Measurements from ENCODE around the gene NAXD. TPM values are rescaled to one million over a fixed set of nuclear protein-coding genes. Genes with fewer than 3 reads are reported as not detected.
"Not testable (repeated sequence)": the region's sequence is repeated elsewhere in the genome, so short reads cannot be mapped to it uniquely, and the experiment has no call there.

Gene NAXD
- polyA plus RNA-seq, 4 donors = 30.1 to 59.3 (median 36.9) TPM

GRCh38 chr13:110605132-110605531, 10.2 kb upstream of the NAXD start:
- FAIRE-seq (no peak), DNase-seq (no peak)
- H3K9me3 ChIP-seq (ENCODE audit: control insufficient read depth in 2 of 2, insufficient read depth in 1 of 2, low read depth in 1 of 2, low read length in 1 of 2) = no peaks in the 10 kb centered on the region
- H3K27me3 ChIP-seq (ENCODE audit: control insufficient read depth in 3 of 3, insufficient read depth in 3 of 3, low read length in 3 of 3) = no peaks in the 10 kb centered on the region
- no peak overlapping the region for H3K4me3 ChIP-seq (ENCODE audit: low read depth in 1 of 3, low read length in 3 of 3)
- H3K4me1 ChIP-seq (ENCODE audit: control insufficient read depth in 3 of 3, insufficient read depth in 2 of 3, low read depth in 1 of 3, low read length in 2 of 3) = no peaks in the 10 kb centered on the region
- no peaks in the 10 kb centered on the region for H3K36me3 ChIP-seq (ENCODE audit: control insufficient read depth in 3 of 3, insufficient read depth in 2 of 3, low read depth in 1 of 3, low read length in 3 of 3)
- no peak overlapping the region for H3K27ac ChIP-seq (ENCODE audit: low read depth in 1 of 3, low read length in 2 of 3)
- WGBS, 3 donors = 95 to 98% (median 95%) methylated on average over 6 of the region's 6 CpGs

GRCh38 chr13:110606281-110606680, 9.1 kb upstream of the NAXD start:
- H3K4me3 ChIP-seq (ENCODE audit: low read depth in 1 of 3, low read length in 3 of 3); H3K4me1 ChIP-seq (ENCODE audit: control insufficient read depth in 3 of 3, insufficient read depth in 2 of 3, low read depth in 1 of 3, low read length in 2 of 3); H3K27ac ChIP-seq (ENCODE audit: low read depth in 1 of 3, low read length in 2 of 3); H3K27me3 ChIP-seq (ENCODE audit: control insufficient read depth in 3 of 3, insufficient read depth in 3 of 3, low read length in 3 of 3); H3K36me3 ChIP-seq (ENCODE audit: control insufficient read depth in 3 of 3, insufficient read depth in 2 of 3, low read depth in 1 of 3, low read length in 3 of 3); H3K9me3 ChIP-seq (ENCODE audit: control insufficient read depth in 2 of 2, insufficient read depth in 1 of 2, low read depth in 1 of 2, low read length in 1 of 2); FAIRE-seq; DNase-seq: not testable (repeated sequence)
- WGBS, 3 donors = 94 to 100% (median 96%) methylated on average over 2 to 30 of the region's 33 CpGs

GRCh38 chr13:110607675-110608224, 7.6 kb upstream of the NAXD start:
- no peak for FAIRE-seq
- no peak for DNase-seq
- H3K27ac ChIP-seq (ENCODE audit: low read depth in 1 of 3, low read length in 2 of 3) = no peak overlapping the region
- H3K4me1 ChIP-seq (ENCODE audit: control insufficient read depth in 3 of 3, insufficient read depth in 2 of 3, low read depth in 1 of 3, low read length in 2 of 3) = no peaks in the 10 kb centered on the region
- no peak overlapping the region for H3K4me3 ChIP-seq (ENCODE audit: low read depth in 1 of 3, low read length in 3 of 3)
- WGBS, 3 donors = 72 to 80% (median 74%) methylated on average over 3 of the region's 3 CpGs
- no peaks in the 10 kb centered on the region for H3K27me3 ChIP-seq (ENCODE audit: control insufficient read depth in 3 of 3, insufficient read depth in 3 of 3, low read length in 3 of 3)
- no peaks in the 10 kb centered on the region for H3K36me3 ChIP-seq (ENCODE audit: control insufficient read depth in 3 of 3, insufficient read depth in 2 of 3, low read depth in 1 of 3, low read length in 3 of 3)
- no peaks in the 10 kb centered on the region for H3K9me3 ChIP-seq (ENCODE audit: control insufficient read depth in 2 of 2, insufficient read depth in 1 of 2, low read depth in 1 of 2, low read length in 1 of 2)

- 48 to 76% (median 48%) methylated on average over 12 of the region's 12 CpGs for WGBS, 3 donors
- Histone ChIP-seq H3K4me1 (ENCODE audit: control insufficient read depth in 3 of 3, insufficient read depth in 2 of 3, low read depth in 1 of 3, low read length in 2 of 3) (peaks cover 0 to 5% (median 2%) of the 10 kb centered on the region in 3 donors), H3K4me3 (ENCODE audit: low read depth in 1 of 3, low read length in 3 of 3) (peak overlapping the region in 1 of 3 donors; percentile 17), H3K27me3 (ENCODE audit: control insufficient read depth in 3 of 3, insufficient read depth in 3 of 3, low read length in 3 of 3) (no peaks in the 10 kb centered on the region), H3K27ac (ENCODE audit: low read depth in 1 of 3, low read length in 2 of 3) (no peak overlapping the region), H3K9me3 (ENCODE audit: control insufficient read depth in 2 of 2, insufficient read depth in 1 of 2, low read depth in 1 of 2, low read length in 1 of 2) (peaks cover 0 to 6% of the 10 kb centered on the region in 2 donors), H3K36me3 (ENCODE audit: control insufficient read depth in 3 of 3, insufficient read depth in 2 of 3, low read depth in 1 of 3, low read length in 3 of 3) (no peaks in the 10 kb centered on the region)
- DNase-seq (peak in 1 of 2 donors; percentile 56), FAIRE-seq (no peak)
Observed at GRCh38 chr13:110610955-110611595, 4.3 kb upstream of the NAXD start.

- H3K9me3 ChIP-seq (ENCODE audit: control insufficient read depth in 2 of 2, insufficient read depth in 1 of 2, low read depth in 1 of 2, low read length in 1 of 2) = peaks cover 0 to 6% of the 10 kb centered on the region in 2 donors
- peaks cover 6 to 23% (median 8%) of the 10 kb centered on the region in 3 donors for H3K4me1 ChIP-seq (ENCODE audit: control insufficient read depth in 3 of 3, insufficient read depth in 2 of 3, low read depth in 1 of 3, low read length in 2 of 3)
- FAIRE-seq (no peak), DNase-seq (peak in 1 of 2 donors; percentile 8)
- WGBS, 3 donors = 87 to 89% (median 88%) methylated on average over 11 of the region's 11 CpGs
- H3K27ac ChIP-seq (ENCODE audit: low read depth in 1 of 3, low read length in 2 of 3) = peak overlapping the region; percentile 34 to 91 (median 89)
- peaks cover 0 to 6% (median 0%) of the 10 kb centered on the region in 3 donors for H3K36me3 ChIP-seq (ENCODE audit: control insufficient read depth in 3 of 3, insufficient read depth in 2 of 3, low read depth in 1 of 3, low read length in 3 of 3)
- peak overlapping the region in 2 of 3 donors; percentile 68 to 91 for H3K4me3 ChIP-seq (ENCODE audit: low read depth in 1 of 3, low read length in 3 of 3)
- H3K27me3 ChIP-seq (ENCODE audit: control insufficient read depth in 3 of 3, insufficient read depth in 3 of 3, low read length in 3 of 3) = no peaks in the 10 kb centered on the region
Observed at GRCh38 chr13:110615005-110615321, 382 bp upstream of the NAXD start.

GRCh38 chr13:110616103-110617101, 1.1 kb downstream of the NAXD start:
- Histone ChIP-seq H3K27ac (ENCODE audit: low read depth in 1 of 3, low read length in 2 of 3) (peak overlapping the region; percentile 89 to 91 (median 89)), H3K27me3 (ENCODE audit: control insufficient read depth in 3 of 3, insufficient read depth in 3 of 3, low read length in 3 of 3) (no peaks in the 10 kb centered on the region), H3K36me3 (ENCODE audit: control insufficient read depth in 3 of 3, insufficient read depth in 2 of 3, low read depth in 1 of 3, low read length in 3 of 3) (peaks cover 0 to 6% (median 0%) of the 10 kb centered on the region in 3 donors), H3K4me1 (ENCODE audit: control insufficient read depth in 3 of 3, insufficient read depth in 2 of 3, low read depth in 1 of 3, low read length in 2 of 3) (peaks cover 6 to 23% (median 8%) of the 10 kb centered on the region in 3 donors), H3K4me3 (ENCODE audit: low read depth in 1 of 3, low read length in 3 of 3) (peak overlapping the region; percentile 68 to 93 (median 91)), H3K9me3 (ENCODE audit: control insufficient read depth in 2 of 2, insufficient read depth in 1 of 2, low read depth in 1 of 2, low read length in 1 of 2) (peaks cover 0 to 6% of the 10 kb centered on the region in 2 donors)
- 5 to 8% (median 6%) methylated on average over 30 to 37 of the region's 37 CpGs for WGBS, 3 donors
- DNase-seq = peak; percentile 53 to 64
- FAIRE-seq = no peak

- H3K27ac ChIP-seq (ENCODE audit: low read depth in 1 of 3, low read length in 2 of 3) = peak overlapping the region; percentile 29 to 89 (median 71)
- H3K4me1 ChIP-seq (ENCODE audit: control insufficient read depth in 3 of 3, insufficient read depth in 2 of 3, low read depth in 1 of 3, low read length in 2 of 3) = peaks cover 6 to 23% (median 8%) of the 10 kb centered on the region in 3 donors
- peak; percentile 65 to 71 for DNase-seq
- no peaks in the 10 kb centered on the region for H3K27me3 ChIP-seq (ENCODE audit: control insufficient read depth in 3 of 3, insufficient read depth in 3 of 3, low read length in 3 of 3)
- no peak overlapping the region for H3K4me3 ChIP-seq (ENCODE audit: low read depth in 1 of 3, low read length in 3 of 3)
- H3K9me3 ChIP-seq (ENCODE audit: control insufficient read depth in 2 of 2, insufficient read depth in 1 of 2, low read depth in 1 of 2, low read length in 1 of 2) = peaks cover 0 to 6% of the 10 kb centered on the region in 2 donors
- no peak for FAIRE-seq
- WGBS, 3 donors = 32 to 56% (median 43%) methylated on average over 8 of the region's 8 CpGs
- peaks cover 0 to 6% (median 0%) of the 10 kb centered on the region in 3 donors for H3K36me3 ChIP-seq (ENCODE audit: control insufficient read depth in 3 of 3, insufficient read depth in 2 of 3, low read depth in 1 of 3, low read length in 3 of 3)
Observed at GRCh38 chr13:110617321-110618072, 2.2 kb downstream of the NAXD start.
